NCI-H2196 (cell line): Measurements from ENCODE around the gene MBP.

ENCODE experiments used
- DNase-seq: peaks from one replicate; lab custom pipeline; 2025; ENCODE audit not compliant: unreplicated experiment; lab: John Stamatoyannopoulos, UW

The MBP gene

GRCh38 chr18:77088963-77089722, 43.4 kb downstream of the MBP start:
- peak; percentile 54 for DNase-seq

GRCh38 chr18:77087393-77088141, 45.0 kb downstream of the MBP start:
- no peak for DNase-seq

GRCh38 chr18:77086656-77087392, 45.8 kb downstream of the MBP start:
- DNase-seq = no peak

- DNase-seq = no peak
These were observed 46.5 kb downstream of the MBP start for GRCh38 chr18:77086034-77086433.

- no peak for DNase-seq
These were observed 47.9 kb downstream of the MBP start for GRCh38 chr18:77084688-77085035.

GRCh38 chr18:77082316-77082955, 50.1 kb downstream of the MBP start:
- DNase-seq = no peak

GRCh38 chr18:77081390-77081778, 51.2 kb downstream of the MBP start:
- DNase-seq = no peak

- no peak for DNase-seq
These were observed 52.5 kb downstream of the MBP start for GRCh38 chr18:77079954-77080682.

- no peak for DNase-seq
These were observed 53.5 kb downstream of the MBP start for GRCh38 chr18:77079088-77079487.

GRCh38 chr18:77078690-77079070, 53.9 kb downstream of the MBP start:
- DNase-seq = no peak

- no peak for DNase-seq
These were observed 54.5 kb downstream of the MBP start for GRCh38 chr18:77077941-77078689.

GRCh38 chr18:77077401-77077800, 55.2 kb downstream of the MBP start:
- no peak for DNase-seq

- no peak for DNase-seq
These were observed 56.5 kb downstream of the MBP start for GRCh38 chr18:77076111-77076510.

GRCh38 chr18:77074431-77074830, 58.2 kb downstream of the MBP start:
- DNase-seq = no peak

GRCh38 chr18:77073336-77074093, 59.1 kb downstream of the MBP start:
- DNase-seq = no peak

GRCh38 chr18:77072566-77072965, 60.0 kb downstream of the MBP start:
- no peak for DNase-seq

- peak; percentile 20 for DNase-seq
These were observed 60.8 kb downstream of the MBP start for GRCh38 chr18:77071711-77072292.

- no peak for DNase-seq
These were observed 61.5 kb downstream of the MBP start for GRCh38 chr18:77071061-77071460.

- no peak for DNase-seq
These were observed 62.0 kb downstream of the MBP start for GRCh38 chr18:77070627-77071026.
